ENCODE results near the gene CALU. TPM values are rescaled to one million over a fixed set of nuclear protein-coding genes. Genes with fewer than 3 reads are reported as not detected.

The CALU gene
- total and polyA plus RNA-seq, 2 experiments from 2014 or later, result 136 to 179 TPM

- TF ChIP-seq POLR2AphosphoS5 (IDR thresholded peaks at IDR 0.05; ENCODE audit: low read depth), result no peak
- TF ChIP-seq JUNB (IDR thresholded peaks at IDR 0.05; ENCODE audit: unreplicated experiment), result no peak
- no peak for TF ChIP-seq EZH2phosphoT487 (IDR thresholded peaks at IDR 0.05; ENCODE audit: unreplicated experiment)
- TF ChIP-seq NANOG (IDR thresholded peaks at IDR 0.05; ENCODE audit: borderline replicate concordance), result no peak
- no peak for TF ChIP-seq ZNF331 (CRISPR knock-in tag; IDR thresholded peaks at IDR 0.05; ENCODE audit: low read depth)
- TF ChIP-seq REST (IDR thresholded peaks at IDR 0.05; ENCODE audit: unreplicated experiment), result no peak
- TF ChIP-seq ETS1 (IDR thresholded peaks at IDR 0.05), result no peak
- no peak for TF ChIP-seq STAT1 (IDR thresholded peaks at IDR 0.05; ENCODE audit: unreplicated experiment)
- TF ChIP-seq EZH2 (IDR thresholded peaks at IDR 0.05; ENCODE audit: low read depth, unreplicated experiment), result no peak
- no peak for TF ChIP-seq CREB1 (CRISPR knock-in tag; IDR thresholded peaks at IDR 0.05; ENCODE audit: low read depth)
Observed at GRCh38 chr7:128713794-128714193, 25.4 kb upstream of the CALU start (continued).

GRCh38 chr7:128714701-128715495 lies 24.3 kb upstream of the CALU start:
- H3K4me1 Mint-ChIP-seq, result no peaks in the 10 kb centered on the region
- H3K27ac Mint-ChIP-seq, result no peak overlapping the region
- no peaks in the 10 kb centered on the region for H3K36me3 ChIP-seq (ENCODE audit: insufficient read depth)
- H3K27me3 ChIP-seq (ENCODE audit: insufficient read depth), result no peaks in the 10 kb centered on the region
- DNase-seq (ENCODE audit: low spot score), result no peak
- H3K79me2 ChIP-seq (replicated peaks; ENCODE audit: insufficient read depth), result no peaks in the 10 kb centered on the region
- TF ChIP-seq NANOG (IDR thresholded peaks at IDR 0.05; ENCODE audit: borderline replicate concordance), result no peak
- TF ChIP-seq JUNB (IDR thresholded peaks at IDR 0.05; ENCODE audit: unreplicated experiment), result no peak
- TF ChIP-seq STAT1 (IDR thresholded peaks at IDR 0.05; ENCODE audit: unreplicated experiment), result no peak
- H3K36me3 Mint-ChIP-seq (ENCODE audit: low read depth), result no peaks in the 10 kb centered on the region
- no peaks in the 10 kb centered on the region for H3K9me3 Mint-ChIP-seq
- no peaks in the 10 kb centered on the region for H3K9me2 ChIP-seq (ENCODE audit: insufficient read depth)
- H3K4me1 ChIP-seq (ENCODE audit: insufficient read depth), result no peaks in the 10 kb centered on the region
- no peak overlapping the region for H3K27ac ChIP-seq (ENCODE audit: low read depth)
- no peak overlapping the region for H3K4me3 ChIP-seq
- no peak overlapping the region for H3K4me2 ChIP-seq
- no peaks in the 10 kb centered on the region for H3F3A ChIP-seq (replicated peaks; ENCODE audit: low read depth)
- H3K27me3 Mint-ChIP-seq (ENCODE audit: insufficient read depth, low read depth, poor library complexity), result peaks cover 5% of the 10 kb centered on the region
- no peak overlapping the region for H2AFZ ChIP-seq
- ATAC-seq, result no peak
- H4K20me1 ChIP-seq (replicated peaks; ENCODE audit: insufficient read depth), result no peaks in the 10 kb centered on the region
- no peak overlapping the region for H3K4me3 Mint-ChIP-seq

Measured in GM23338 (cell line).